ENCODE data around the gene COL20A1.

The COL20A1 gene

DNA sequence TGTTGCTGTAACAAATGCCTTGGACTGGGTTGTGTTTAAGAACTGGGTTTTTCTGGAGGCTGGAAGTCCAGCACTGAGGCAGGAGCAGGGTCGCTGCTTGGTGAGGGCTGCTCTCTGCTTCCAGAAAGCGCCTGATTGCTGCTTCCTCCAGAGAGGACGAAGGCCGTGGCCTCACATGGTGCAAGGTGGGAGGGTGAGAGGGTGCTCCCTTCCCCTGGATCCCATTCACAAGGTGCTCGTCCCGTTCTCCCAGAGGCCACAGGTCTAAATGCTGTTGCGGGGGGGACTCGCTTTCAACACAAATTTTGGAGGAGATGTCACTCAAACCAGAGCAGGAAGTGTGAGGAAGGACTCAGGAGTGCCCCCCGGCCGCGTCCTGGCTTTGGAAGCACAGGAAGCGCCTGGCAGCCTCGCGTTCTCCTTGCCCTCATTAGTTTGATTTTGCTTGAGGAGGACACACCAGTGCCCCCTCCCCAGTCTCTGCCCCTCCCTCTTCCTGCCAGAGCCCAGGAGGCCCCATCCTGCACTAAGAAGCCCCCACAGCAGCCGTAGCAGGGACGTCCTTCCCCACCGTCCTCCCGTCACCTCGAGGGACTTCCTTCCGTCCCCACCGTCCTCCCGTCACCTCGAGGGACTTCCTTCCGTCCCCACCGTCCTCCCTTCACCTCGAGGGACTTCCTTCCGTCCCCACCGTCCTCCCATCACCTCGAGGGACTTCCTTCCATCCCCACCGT, 31.0 kb upstream of the COL20A1 start:
- no peak for DNase-seq

DNA sequence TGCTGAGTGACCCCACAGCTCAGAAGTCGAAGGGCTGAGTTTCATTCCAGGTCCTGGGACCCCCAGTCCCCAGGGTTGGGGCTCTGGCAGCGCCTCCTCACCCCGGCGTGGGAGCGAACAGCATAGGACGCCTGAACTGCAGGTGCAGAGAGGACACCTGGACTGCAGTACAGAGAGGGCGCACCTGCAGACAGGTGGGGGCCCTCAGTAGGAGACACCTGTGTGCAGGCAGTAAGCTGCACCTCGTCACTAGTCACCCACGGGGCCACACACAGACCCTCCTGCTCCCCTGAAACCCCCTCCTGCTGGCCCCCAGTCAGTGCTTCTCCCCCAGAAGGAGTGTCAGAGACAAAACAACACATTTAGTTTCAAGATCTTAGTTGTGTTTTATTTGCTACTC, 30.1 kb upstream of the COL20A1 start:
- no peak for DNase-seq

DNA sequence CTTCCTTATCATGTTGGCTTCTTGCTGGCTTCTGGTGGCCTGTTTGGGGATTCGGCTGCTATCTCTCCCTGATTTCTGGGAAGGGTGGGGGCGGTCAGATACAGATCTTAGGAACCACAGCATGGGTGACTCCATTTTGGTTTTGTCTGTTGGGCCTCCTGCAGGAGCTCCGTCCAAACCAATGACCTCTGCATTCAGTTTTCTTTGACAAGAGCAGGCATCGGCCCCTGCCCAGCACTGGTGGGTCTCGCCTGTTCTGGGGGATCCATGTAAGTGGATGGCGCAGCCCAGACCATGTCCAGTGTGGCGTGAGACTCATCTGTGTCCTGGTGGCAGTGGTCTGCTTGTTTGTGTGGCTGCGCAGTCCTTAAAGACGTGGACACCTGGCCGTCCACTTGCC, 29.0 kb upstream of the COL20A1 start:
- DNase-seq: no peak

DNA sequence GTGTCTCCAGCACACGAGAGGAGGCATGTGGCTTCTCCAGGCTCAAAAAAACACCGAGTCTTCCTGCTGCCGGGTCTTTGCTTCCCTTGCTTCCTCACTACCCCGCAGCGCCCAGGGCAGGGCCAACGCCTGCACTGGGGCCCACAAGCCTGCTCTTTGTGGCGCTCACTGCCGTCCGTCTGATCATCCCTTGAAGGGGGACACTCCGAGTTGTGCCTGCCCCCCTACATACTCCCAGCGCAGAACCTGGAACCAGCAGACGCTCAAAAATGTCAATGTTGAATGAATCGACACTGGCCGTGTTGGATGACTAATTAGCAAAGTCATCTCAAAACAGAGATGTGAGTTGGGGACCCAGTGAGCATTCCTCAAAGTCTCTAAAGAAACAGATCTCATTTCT, 28.5 kb upstream of the COL20A1 start:
- DNase-seq: no peak

DNA sequence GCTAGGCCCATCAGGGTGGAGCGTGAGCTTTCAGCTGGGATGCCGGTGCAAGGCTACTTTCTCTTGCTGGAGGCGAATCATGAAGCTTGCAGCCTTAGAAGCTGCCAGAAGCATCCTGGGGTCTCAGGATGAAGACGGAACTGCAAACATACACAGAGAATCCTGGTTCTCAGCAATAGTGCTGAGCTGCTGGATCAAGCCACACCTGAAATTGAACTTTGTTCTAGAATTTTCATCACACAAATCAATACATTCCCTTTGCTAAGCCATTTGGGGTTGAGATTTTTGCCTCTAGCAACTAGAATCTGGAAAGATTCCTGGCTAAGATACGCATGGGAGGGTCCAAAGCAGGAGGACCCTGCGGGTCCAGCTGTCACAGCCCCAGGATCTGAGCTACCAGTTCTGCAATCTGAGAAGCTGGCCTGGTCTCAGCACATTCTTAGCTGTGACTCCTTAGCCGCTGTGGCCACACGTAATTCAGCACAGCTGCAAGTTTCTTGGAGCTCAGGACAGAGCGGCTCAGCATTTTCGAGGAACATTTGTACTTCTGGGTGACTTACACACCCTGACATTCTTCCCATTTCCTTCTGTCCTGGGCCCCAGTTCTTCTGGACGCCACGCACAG, 27.0 kb upstream of the COL20A1 start:
- DNase-seq: no peak

DNA sequence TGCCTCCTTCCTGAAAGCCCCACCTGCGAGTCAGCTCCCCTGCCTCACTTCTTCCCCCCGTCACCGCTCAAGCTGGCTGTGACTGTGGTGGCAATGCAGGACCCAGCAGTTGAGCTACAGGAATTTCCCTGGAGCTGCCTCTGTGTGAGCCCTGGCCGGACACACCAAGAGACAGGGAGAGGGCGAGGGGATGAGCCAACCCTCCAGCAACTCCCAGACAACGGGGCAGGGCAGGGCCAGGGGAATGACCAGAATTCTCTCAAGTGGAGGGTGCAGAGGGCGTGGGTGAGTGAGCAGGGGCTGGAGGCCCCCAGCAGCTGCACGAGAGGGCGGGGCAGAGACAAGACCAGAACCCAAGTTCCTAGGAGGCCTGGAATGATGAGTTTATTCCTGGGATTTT, 25.3 kb upstream of the COL20A1 start:
- no peak for DNase-seq

DNA sequence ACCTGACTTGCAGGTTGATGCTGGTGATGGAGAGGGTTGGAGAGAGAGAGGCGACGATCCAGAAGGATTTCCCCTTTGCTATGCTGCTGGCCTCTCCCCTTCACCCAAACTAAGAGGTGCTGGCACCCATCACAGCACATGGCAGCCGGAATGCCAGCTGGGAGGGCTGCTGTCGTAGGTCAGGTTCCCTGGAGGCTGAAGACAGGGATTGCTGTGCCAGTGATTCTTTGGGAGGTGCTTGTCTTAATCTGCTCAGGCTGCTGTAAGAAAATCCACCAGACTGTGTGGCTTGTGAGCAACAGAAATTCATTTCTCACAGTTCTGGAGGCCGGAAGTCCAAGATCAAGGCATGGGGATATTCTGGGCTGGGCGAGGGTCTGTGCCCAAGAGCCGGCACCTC, 24.7 kb upstream of the COL20A1 start:
- no peak for DNase-seq

DNA sequence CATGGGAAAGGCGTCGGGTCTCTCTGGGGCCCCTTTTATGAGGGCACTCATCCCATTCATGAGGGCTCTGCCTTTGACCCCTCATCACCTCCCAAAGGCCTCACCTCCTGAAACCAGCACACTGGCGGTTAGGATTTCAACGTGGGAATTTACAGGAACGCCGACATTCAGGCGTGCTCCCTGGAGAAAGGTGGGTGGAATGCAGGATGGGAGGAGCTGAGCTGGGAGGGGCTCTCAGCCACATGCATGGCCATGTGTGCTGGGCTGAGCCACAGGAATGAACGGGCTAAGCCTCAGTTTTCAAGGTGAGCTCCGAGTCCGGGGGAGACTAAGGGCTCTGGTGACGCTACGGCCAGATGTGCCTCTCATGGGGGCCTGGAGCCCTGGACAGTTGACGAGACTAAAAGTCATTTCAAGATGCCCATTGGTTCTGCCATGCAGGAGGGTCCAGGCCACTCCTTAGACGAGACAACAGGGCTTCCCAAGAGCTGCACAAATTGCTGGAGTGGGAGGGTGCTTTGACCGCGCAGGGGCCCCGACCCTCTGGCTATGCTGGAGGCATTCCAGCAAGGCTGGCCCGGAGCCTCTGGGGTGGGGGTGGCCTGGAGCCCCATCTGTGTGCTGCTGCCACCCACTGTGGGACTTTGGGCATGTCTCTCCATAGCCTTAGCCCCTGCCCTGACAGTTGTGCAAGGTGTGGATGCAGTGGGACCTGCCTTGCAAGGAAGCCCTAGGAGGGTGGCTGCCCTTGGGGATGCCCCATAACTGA, 24.1 kb upstream of the COL20A1 start:
- DNase-seq: no peak

DNA sequence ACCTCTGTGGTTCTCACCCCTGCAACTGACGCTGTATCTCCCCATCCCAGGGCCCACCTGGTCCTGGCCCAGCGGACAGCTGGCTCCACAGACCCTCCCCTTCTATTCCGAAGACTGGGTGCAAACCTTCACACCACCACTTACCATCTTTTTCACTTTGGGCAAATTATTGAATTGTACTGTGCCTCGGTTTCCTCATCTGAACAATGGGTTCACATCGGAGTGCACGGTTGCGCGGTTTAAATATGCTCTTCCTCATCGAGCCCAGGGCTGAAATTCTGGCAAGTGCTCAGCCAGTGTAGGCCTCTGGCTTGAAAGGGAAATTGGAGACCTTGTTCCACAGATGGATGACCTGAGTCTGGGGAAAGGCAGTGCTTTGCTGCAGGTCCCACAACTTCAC, 23.3 kb upstream of the COL20A1 start:
- no peak for DNase-seq

DNA sequence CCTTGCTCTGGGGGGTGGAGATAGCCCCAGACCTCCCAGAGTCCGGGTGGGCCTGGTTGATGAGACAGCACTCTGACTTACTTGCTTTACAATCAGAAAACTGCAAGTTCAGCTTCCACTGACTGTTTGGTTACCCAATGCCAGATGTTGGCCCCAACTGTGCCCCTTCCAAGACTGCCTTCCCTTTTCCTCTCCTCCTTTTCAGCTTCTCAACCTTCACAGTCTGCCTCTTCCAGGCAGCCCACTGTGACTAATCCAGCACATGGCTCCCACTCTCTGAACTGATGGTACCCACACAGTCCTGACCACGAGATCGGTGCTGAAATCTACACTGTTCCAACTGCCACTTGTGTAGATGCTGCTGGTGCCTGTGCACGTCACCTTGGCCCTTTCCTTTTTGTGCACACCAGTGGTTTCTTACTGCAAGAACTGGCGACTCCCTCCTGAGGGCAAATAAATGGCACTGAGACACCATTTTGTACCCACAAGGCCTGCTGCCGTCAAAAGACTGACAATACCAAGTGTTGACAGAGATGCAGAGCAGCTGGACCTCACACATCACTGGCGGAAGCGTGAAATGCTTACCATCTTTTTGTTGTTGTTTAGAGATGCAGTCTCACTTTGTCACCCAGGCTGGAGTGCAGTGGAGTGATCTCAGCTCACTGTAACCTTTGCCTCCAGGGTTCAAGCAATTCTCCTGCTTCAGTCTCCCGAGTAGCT, 22.2 kb upstream of the COL20A1 start:
- no peak for DNase-seq

DNA sequence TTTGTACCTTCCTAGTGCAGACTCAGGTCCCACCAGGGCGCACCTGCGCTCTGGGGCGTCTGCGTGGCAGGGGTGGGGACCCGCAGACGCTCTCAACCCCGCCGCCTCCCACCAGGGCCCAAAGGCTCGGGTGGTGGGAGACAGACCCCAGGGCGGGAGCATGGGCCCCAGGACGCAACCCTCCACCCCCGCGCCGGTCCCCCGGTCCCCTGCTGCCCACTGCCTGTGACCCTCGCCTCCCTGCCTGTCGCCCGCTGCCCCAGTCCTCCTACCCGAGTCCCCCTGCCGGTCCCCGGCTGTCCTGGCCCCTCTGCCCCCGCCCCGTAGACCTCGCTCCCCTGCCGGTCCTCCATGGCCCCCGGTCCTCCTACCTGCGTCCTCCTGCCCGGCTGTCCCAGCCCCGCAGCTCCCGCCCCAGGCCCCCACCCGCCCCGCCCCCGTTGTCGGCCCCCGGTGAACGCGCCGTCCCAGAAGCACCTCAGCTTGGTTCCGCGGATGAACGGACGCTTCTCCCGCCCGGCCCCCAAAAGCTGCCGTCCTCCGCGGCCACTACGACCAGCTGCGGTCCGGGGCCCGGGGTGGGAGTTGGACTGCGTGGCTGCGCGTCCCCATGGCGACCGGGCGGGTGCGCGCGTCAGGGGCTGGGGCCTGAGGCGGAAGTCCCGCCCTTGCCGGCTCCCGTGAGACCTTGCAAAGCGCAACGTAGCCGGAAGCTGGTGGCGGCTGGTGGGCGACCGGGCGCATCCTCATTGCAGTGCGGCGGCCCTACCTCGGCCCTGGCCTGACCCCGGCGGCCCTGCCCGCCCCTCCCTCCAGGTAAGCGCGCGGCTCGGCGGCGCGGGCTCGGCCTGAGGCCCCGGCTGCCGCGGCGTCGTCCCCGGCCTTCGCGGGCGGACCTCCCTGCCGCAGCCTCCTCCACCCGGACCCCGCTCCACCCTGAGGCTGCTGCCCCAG, 20.6 kb upstream of the COL20A1 start, which contains the start of gene ARFGAP1:
Gene ARFGAP1, plus strand, starts transcription at position 709 of the 954 bp plus-strand sequence. CDS start 2,768 bp downstream, outside the sequence.
- peak; percentile 54 for DNase-seq

DNA sequence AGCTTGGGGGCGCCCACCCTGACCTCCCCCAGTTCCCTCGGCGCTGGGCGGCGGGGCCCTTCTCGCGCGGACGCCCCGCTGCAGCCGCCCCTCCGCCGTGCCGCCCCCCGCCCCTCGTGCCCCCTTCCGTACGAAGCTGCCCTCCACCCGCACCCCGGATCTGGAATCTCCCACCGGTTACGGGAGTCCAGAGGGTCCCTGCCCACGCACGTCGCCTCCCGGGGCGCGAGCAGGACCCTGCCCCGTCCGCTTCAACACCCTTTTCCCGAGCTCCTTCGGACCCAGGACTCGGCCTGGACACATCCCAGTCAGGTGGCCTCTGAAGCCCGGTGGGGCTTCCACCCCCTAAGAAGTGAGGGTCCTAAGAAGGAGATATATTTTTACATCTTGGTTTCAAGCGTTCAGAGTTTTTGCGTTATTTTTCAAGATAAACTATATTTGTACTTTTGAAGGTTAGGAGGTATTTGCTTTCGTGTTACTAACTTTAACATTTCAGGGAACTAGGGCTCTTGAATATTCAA, 19.9 kb upstream of the COL20A1 start:
- no peak for DNase-seq

DNA sequence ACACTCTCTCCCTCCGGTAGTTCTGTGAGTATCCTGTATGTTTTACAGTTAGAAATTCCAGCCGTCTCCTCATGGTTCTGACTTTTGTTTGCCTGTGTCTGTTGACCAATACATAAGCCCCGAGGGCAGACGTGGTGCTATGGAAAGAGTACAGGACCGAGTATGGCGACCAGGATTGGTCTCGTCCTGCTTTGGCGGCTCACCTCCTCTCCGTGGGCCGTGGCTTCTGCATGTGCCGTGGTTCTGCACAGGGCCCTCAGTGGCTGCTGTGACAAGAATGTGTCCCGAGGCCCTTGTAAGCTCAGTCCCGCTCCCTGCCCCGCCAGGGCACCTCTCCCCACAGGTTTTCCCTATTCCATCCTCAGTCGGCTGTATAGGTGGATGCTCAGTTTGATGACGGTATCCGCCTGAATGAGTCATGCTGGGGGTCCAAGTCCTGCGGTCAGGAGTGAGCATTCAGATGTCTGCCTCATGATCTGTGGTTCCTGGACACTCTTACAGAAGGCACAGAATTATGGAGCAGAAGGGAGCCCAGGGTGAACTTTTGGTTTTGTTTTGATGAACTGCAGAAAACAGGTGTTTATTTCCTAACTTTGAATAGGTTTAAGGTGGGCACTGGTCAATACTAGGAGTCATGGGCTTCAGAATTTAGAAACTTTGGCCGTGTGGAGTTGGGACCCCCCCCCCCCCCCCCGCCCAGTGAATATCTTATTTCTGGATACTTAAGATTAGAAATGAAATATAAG, 19.2 kb upstream of the COL20A1 start:
- no peak for DNase-seq

DNA sequence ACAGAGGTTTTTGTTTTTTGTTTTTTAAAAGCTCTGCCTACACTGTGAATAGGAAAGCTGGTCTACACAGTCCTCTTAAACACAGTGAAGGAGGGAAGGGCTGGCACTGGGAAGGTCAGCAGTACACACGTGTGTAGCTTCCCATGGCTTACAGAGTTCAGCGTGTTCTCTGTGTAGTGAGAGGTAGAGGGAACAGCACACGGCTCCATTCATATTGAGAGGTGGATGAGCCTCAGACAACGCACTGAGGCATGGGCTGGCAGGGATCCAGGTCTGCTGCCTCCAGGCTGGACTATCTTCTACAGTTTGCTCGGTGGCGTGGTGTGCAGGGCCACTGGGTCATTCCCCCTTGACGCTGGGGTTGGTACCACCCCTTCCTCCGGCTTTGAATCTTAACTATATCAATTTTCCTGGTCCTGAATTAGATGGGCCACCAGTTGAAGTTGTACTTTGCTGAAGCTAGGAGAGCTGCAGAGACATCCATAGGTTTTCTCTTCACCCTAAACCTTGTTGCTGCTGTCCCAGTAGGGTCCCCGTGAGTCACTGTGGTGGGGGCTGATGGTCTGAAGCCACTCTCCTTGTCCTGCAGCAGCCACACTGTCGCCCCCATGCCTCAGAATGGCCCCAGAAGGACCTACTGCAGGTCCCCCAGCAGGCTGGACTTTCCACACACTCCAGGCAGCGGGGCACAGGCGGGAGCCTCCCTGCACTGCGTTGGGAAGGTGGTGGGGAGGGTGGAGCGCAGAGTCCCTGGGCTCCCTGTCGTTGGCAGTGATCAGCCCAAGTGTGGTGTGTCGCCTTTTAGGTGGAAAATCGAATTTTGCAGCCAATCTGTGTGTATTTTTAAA, 18.4 kb upstream of the COL20A1 start:
- DNase-seq: no peak

DNA sequence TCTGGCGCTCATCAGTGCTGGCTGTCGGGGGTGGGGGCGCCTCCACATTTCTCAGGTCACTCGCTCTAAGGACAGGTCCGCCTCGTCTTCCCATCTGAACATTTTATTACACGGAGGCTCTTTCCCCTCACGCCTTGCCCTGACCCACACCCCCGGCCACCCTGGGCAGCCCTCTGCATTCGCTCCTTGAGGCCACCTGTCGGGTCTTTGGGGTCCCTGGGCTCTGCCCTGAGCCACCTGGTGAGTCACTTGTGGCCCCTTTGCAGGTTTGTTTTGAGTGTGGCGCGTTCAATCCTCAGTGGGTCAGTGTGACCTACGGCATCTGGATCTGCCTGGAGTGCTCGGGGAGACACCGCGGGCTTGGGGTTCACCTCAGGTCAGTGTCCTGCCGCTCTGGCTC, 17.2 kb upstream of the COL20A1 start:
- DNase-seq: no peak

DNA sequence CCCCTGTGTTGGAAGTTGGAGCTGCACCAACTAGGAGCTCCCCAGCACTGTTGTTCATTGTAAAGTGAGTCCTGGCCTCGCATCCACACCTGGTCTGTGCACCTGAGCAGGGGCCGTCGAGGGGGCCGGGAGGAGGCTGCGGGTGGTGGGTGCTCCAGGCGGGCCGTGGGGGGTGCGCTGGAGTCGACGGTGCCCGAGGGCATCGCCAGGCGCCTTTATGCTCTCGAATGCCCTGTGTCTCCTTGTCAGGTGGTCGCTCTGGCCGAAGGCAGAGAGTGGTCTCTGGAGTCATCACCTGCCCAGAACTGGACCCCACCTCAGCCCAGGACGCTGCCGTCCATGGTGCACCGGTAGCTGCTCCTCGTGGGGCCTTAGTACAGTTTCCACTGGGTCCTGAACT, 16.0 kb upstream of the COL20A1 start:
- no peak for DNase-seq

DNA sequence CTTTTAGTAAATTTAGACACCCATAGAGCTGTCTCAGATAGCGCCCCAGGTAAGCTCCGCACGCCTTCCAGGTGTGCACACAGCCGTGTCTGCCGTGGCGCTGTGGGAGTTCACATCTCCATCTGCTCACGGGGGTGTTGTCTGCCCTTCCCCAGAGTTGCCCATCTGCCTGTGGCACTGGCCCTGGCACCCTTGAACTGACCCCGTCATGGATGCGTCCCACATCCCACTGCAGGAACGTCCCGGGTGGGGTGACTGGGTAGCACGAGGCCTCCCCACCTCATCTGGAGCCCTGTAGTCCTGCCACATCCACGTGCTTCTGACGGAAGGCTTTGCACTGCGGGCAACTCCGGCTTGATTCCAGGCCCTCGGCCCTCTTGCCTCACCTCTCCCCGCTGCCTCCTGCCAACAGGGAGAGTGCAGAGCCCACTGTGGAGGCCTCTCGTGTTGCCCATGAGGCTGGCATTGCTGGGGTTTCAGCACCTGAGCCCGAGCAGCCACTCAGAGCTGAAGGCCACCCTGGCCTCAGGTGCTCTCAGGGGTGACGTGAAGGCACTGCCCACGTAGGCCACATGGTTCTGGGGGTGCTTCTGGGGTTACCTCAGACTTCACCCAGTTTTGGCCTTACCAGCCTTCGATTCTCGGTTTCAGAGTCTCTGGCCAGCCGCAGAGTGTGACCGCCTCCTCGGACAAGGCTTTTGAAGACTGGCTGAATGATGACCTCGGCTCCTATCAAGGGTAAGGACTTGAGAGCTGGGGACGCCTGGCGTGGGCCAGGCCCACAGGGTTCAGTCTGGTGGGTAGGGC, 15.3 kb upstream of the COL20A1 start:
- DNase-seq: no peak

DNA sequence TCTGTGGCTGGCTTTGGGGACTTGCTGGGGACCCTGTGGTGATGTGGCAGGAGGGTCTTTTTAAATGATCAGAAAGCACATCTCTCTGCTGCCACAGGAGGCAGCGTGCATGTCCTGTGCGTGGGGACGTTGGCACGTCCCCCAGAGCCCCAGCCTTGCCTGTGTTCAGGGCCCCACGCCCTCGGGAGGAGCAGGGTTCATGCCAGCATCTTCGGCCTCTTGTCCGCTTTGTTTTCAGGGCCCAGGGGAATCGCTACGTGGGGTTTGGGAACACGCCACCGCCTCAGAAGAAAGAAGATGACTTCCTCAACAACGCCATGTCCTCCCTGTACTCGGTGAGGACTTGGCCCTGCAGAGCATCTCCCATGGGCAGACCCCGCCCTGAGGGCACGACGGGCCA, 14.3 kb upstream of the COL20A1 start:
- no peak for DNase-seq

DNA sequence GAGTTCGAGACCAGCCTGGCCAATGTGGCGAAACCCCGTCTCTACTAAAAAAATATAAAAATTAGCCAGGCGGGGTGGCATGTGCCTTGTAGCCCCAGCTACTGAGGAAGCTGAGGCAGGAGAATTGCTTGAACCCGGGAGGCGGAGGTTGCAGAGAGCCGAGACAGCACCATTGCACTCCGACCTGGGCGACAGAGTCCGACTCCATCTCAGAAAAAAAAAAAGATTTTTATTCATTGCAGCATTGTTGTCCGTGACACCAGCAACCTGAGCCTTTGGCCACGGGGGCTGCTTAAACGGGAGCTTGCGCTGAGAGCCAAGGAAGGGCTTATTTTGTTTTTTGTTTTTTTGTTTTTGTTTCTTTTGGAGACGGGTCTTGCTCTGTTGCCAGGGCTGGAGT, 13.1 kb upstream of the COL20A1 start:
- no peak for DNase-seq
